ENCODE results near the gene RITA1. TPM values are rescaled to one million over a fixed set of nuclear protein-coding genes. Genes with fewer than 3 reads are reported as not detected.

Gene RITA1
- total RNA-seq, 2 donors from 2014 or later: 12.2 to 26.9 TPM

DNA sequence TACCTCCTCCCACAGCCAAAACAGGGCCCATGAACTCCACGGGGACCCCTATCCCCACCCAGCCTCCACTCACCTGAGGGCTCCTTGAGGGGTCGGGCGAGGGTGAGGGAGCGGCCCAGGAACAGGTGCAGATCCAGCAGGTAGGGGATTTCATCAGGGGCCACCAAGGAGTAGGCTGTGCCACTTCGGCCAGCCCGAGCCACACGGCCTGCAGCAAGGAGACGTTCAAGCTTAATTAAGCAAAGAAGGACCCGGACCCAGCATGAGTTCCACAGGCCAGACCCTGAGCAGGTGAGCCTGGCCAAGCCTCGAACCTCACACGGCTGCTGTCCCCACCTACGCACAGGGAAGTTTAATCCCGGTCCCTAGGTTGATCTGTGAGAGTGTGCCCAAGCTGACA is 15.8 kb upstream of the RITA1 start:
- Histone ChIP-seq H3K9me3 (no peaks in the 10 kb centered on the region), H3K4me1 (ENCODE audit: control insufficient read depth in 1 of 2, low read depth in 2 of 2) (no peaks in the 10 kb centered on the region), H3K27ac (no peak overlapping the region), H3K4me3 (no peak overlapping the region), H3K27me3 (replicated peaks; ENCODE audit: insufficient read depth) (no peaks in the 10 kb centered on the region), H3K36me3 (peaks cover 79% of the 10 kb centered on the region)
- no peak for ATAC-seq (ENCODE audit: insufficient number of reproducible peaks, low FRiP score, low read depth)
- DNase-seq (ENCODE audit: low spot score): no peak
- TF ChIP-seq, protein P1, sequence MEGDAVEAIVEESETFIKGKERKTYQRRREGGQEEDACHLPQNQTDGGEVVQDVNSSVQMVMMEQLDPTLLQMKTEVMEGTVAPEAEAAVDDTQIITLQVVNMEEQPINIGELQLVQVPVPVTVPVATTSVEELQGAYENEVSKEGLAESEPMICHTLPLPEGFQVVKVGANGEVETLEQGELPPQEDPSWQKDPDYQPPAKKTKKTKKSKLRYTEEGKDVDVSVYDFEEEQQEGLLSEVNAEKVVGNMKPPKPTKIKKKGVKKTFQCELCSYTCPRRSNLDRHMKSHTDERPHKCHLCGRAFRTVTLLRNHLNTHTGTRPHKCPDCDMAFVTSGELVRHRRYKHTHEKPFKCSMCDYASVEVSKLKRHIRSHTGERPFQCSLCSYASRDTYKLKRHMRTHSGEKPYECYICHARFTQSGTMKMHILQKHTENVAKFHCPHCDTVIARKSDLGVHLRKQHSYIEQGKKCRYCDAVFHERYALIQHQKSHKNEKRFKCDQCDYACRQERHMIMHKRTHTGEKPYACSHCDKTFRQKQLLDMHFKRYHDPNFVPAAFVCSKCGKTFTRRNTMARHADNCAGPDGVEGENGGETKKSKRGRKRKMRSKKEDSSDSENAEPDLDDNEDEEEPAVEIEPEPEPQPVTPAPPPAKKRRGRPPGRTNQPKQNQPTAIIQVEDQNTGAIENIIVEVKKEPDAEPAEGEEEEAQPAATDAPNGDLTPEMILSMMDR (IDR thresholded peaks at IDR 0.05): no peak

DNA sequence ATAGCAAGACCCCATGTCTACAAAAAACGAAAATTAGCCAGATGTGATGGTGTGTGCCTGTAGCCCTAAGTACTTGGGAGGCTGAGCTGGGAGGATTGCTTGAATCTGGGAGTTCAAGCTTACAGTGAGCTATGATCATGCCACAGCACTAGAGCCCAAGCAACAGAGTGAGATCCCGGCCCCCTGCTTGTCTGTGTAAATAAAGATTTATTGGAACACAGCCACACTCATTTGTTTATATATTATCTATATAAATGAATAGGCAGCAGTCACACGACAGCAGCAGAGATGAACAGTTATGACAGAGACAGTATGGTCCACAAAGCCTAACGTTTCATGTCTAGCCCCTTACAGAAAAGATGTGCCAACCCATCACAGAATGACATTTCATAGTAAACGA is 15.1 kb upstream of the RITA1 start:
- no peaks in the 10 kb centered on the region for H3K4me1 ChIP-seq (ENCODE audit: control insufficient read depth in 1 of 2, low read depth in 2 of 2)
- no peak overlapping the region for H3K4me3 ChIP-seq
- H3K27me3 ChIP-seq (replicated peaks; ENCODE audit: insufficient read depth): no peaks in the 10 kb centered on the region
- DNase-seq (ENCODE audit: low spot score) (no peak), ATAC-seq (ENCODE audit: insufficient number of reproducible peaks, low FRiP score, low read depth) (no peak)
- peaks cover 75% of the 10 kb centered on the region for H3K36me3 ChIP-seq
- TF ChIP-seq, protein P1 (IDR thresholded peaks at IDR 0.05): no peak
- no peak overlapping the region for H3K27ac ChIP-seq
- no peaks in the 10 kb centered on the region for H3K9me3 ChIP-seq

DNA sequence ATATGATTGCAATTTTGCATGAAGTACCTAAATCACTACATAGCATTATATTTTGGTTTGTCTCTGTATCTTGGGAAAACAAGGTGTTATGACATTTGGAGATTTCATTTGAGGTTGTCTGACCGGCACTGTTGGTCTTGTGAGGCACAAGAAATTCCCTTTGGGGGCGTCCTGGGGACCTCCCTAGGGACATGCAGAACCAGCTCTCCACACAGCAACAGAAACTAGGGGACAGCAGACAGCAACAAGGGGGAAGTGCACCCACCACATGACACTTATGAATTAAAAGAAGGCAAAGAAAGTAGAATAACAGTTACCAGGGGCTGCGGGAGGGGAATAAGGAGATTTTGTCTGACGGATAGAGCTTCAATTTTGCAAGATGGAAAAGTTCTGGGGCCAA is 14.6 kb upstream of the RITA1 start:
- no peaks in the 10 kb centered on the region for H3K4me1 ChIP-seq (ENCODE audit: control insufficient read depth in 1 of 2, low read depth in 2 of 2)
- H3K9me3 ChIP-seq: no peaks in the 10 kb centered on the region
- no peak overlapping the region for H3K4me3 ChIP-seq
- no peak overlapping the region for H3K27ac ChIP-seq
- ATAC-seq (ENCODE audit: insufficient number of reproducible peaks, low FRiP score, low read depth): no peak
- no peaks in the 10 kb centered on the region for H3K27me3 ChIP-seq (replicated peaks; ENCODE audit: insufficient read depth)
- no peak for DNase-seq (ENCODE audit: low spot score)
- TF ChIP-seq, protein P1 (IDR thresholded peaks at IDR 0.05): no peak
- peaks cover 71% of the 10 kb centered on the region for H3K36me3 ChIP-seq

DNA sequence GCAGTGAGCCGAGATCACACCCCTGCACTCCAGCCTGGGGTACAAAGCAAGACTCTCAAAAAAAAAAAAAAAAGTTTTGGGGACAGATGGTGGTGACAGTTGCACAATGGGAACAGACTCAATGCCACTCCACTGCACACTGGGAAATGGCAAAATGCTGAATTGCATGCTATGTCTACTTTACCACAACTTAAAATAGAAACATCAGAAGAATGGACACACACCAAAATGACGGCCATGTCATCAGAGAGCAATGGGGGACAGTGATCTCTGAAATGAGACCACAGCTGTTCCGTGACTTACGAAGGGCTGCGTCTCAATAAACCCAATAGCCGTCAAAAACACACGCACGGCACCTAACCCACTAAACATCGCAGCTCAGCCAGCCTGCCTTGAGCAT is 14.0 kb upstream of the RITA1 start:
- no peak for DNase-seq (ENCODE audit: low spot score)
- TF ChIP-seq, protein P1 (IDR thresholded peaks at IDR 0.05): no peak
- ATAC-seq (ENCODE audit: insufficient number of reproducible peaks, low FRiP score, low read depth): no peak
- Histone ChIP-seq H3K4me3 (no peak overlapping the region), H3K27me3 (replicated peaks; ENCODE audit: insufficient read depth) (no peaks in the 10 kb centered on the region), H3K9me3 (no peaks in the 10 kb centered on the region), H3K27ac (no peak overlapping the region), H3K36me3 (peaks cover 67% of the 10 kb centered on the region), H3K4me1 (ENCODE audit: control insufficient read depth in 1 of 2, low read depth in 2 of 2) (no peaks in the 10 kb centered on the region)

- TF ChIP-seq, protein P1 (IDR thresholded peaks at IDR 0.05): no peak
- H3K27me3 ChIP-seq (replicated peaks; ENCODE audit: insufficient read depth): no peaks in the 10 kb centered on the region
- peaks cover 68% of the 10 kb centered on the region for H3K36me3 ChIP-seq
- no peak overlapping the region for H3K27ac ChIP-seq
- H3K9me3 ChIP-seq: no peaks in the 10 kb centered on the region
- H3K4me3 ChIP-seq: no peak overlapping the region
- no peaks in the 10 kb centered on the region for H3K4me1 ChIP-seq (ENCODE audit: control insufficient read depth in 1 of 2, low read depth in 2 of 2)
- no peak for DNase-seq (ENCODE audit: low spot score)
- no peak for ATAC-seq (ENCODE audit: insufficient number of reproducible peaks, low FRiP score, low read depth)
These were observed 13.3 kb upstream of the RITA1 start for GRCh38 chr12:113172185-113172584.
